RWPE2 (cell line): ENCODE data around the gene ME3.

Experiments
- ATAC-seq: fragments of 200-7000 bp; cut with Tn5 transposase; 3 replicates; pipeline ENCODE4 v1.9.1; 2021; ENCODE audit warnings: low read depth
- DNase-seq: peaks from one replicate; pipeline ENCODE4 v3.0.0-alpha.2; 2020; ENCODE audit warnings: low spot score
- H3K27ac ChIP-seq: fragments of 450-650 bp; 2 replicates; pipeline ENCODE4 v1.5.1; 2017; ENCODE audit warnings: mild to moderate bottlenecking; ENCODE audit not compliant: poor library complexity, severe bottlenecking
- H3K27me3 ChIP-seq: fragments of 250-450 bp; sonication (Bioruptor Pico); 2 replicates; pipeline ENCODE4 v1.5.1; 2021; ENCODE audit warnings: mild to moderate bottlenecking, moderate library complexity; ENCODE audit not compliant: insufficient read depth, poor library complexity, severe bottlenecking
- H3K36me3 ChIP-seq: fragments of 250-450 bp; sonication (Bioruptor Pico); 2 replicates; pipeline ENCODE4 v1.5.1; 2020; ENCODE audit warnings: low read depth, mild to moderate bottlenecking, moderate library complexity
- H3K4me1 ChIP-seq: fragments of 250-450 bp; sonication (Bioruptor Pico); 2 replicates; pipeline ENCODE4 v1.5.1; 2021; ENCODE audit warnings: mild to moderate bottlenecking, moderate library complexity; ENCODE audit not compliant: insufficient read depth, poor library complexity, severe bottlenecking
- H3K4me3 ChIP-seq: fragments of 250-450 bp; sonication (Bioruptor Pico); 2 replicates; pipeline ENCODE4 v1.5.1; 2021; ENCODE audit warnings: mild to moderate bottlenecking, moderate library complexity; ENCODE audit not compliant: severe bottlenecking
- H3K9me3 ChIP-seq: fragments of 250-450 bp; sonication (Bioruptor Pico); 2 replicates; pipeline ENCODE4 v1.5.1; 2021; ENCODE audit warnings: mild to moderate bottlenecking, moderate library complexity; ENCODE audit not compliant: severe bottlenecking
- TF ChIP-seq, protein P1 (sequence below): fragments of 450-650 bp; IDR thresholded peaks from one replicate; pipeline ENCODE4 v1.5.1; 2017; ENCODE audit warnings: mild to moderate bottlenecking, moderate library complexity; ENCODE audit not compliant: poor library complexity, severe bottlenecking

Gene ME3

DNA sequence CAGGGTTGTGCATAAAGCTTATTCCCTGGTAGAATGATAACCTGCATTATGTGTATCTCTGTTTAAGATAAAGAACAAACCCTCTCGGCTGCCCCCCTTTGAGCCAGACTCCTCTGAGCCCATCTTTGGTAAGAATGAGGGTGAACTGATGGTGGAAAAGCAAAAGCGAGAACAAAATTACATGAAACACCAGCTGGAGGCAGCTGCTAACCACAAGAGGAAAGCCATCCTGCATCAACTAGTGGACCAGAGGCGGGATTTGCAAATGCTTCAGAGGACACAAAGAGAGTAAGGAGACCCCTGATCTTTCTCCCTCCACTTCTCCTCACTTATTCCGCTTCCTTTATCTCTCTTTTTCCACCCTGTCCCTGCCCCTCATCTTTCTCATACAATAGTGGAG, 257.4 kb downstream of the ME3 start:
- DNase-seq (no peak), ATAC-seq (no peak)
- Histone ChIP-seq H3K27ac (no peak overlapping the region), H3K9me3 (no peaks in the 10 kb centered on the region), H3K4me1 (peaks cover 5% of the 10 kb centered on the region), H3K36me3 (no peaks in the 10 kb centered on the region), H3K27me3 (no peaks in the 10 kb centered on the region), H3K4me3 (no peak overlapping the region)
- TF ChIP-seq, protein P1, sequence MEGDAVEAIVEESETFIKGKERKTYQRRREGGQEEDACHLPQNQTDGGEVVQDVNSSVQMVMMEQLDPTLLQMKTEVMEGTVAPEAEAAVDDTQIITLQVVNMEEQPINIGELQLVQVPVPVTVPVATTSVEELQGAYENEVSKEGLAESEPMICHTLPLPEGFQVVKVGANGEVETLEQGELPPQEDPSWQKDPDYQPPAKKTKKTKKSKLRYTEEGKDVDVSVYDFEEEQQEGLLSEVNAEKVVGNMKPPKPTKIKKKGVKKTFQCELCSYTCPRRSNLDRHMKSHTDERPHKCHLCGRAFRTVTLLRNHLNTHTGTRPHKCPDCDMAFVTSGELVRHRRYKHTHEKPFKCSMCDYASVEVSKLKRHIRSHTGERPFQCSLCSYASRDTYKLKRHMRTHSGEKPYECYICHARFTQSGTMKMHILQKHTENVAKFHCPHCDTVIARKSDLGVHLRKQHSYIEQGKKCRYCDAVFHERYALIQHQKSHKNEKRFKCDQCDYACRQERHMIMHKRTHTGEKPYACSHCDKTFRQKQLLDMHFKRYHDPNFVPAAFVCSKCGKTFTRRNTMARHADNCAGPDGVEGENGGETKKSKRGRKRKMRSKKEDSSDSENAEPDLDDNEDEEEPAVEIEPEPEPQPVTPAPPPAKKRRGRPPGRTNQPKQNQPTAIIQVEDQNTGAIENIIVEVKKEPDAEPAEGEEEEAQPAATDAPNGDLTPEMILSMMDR, result no peak

GRCh38 chr11:86414032-86414431, 258.4 kb downstream of the ME3 start:
- ATAC-seq (peak; percentile 88), DNase-seq (no peak)
- Histone ChIP-seq H3K4me1 (peaks cover 5% of the 10 kb centered on the region), H3K9me3 (no peaks in the 10 kb centered on the region), H3K4me3 (no peak overlapping the region), H3K27ac (peak overlapping the region; percentile 3), H3K36me3 (no peaks in the 10 kb centered on the region), H3K27me3 (no peaks in the 10 kb centered on the region)
- TF ChIP-seq, protein P1, result no peak

- no peaks in the 10 kb centered on the region for H3K9me3 ChIP-seq
- H3K4me3 ChIP-seq, result no peak overlapping the region
- peaks cover 2% of the 10 kb centered on the region for H3K4me1 ChIP-seq
- no peak for ATAC-seq
- H3K27ac ChIP-seq, result no peak overlapping the region
- TF ChIP-seq, protein P1, result peak; percentile 51
- no peaks in the 10 kb centered on the region for H3K27me3 ChIP-seq
- DNase-seq, result no peak
- no peaks in the 10 kb centered on the region for H3K36me3 ChIP-seq
These were observed 263.6 kb downstream of the ME3 start for GRCh38 chr11:86408845-86409244.

- ATAC-seq, result no peak
These were observed 269.0 kb downstream of the ME3 start for GRCh38 chr11:86403458-86403857.

DNA sequence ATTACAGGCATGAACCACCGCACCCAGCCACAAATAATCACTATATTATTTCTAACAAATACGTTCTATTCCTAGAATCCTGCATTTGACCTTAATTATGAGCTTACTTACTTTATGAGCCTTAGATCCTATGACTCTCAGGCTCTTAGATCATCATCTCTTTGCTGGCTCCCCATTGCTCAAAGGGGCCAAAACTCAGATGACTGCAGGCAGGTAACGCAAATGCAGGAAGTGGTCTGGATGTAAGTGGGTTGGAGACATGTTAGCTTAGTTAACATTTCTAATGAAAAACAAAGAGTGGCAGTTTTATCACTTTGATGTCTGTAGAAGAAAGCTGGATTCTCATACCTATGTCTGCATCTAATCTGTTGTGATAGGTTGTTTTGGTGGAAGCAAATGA, 274.3 kb downstream of the ME3 start:
- no peaks in the 10 kb centered on the region for H3K9me3 ChIP-seq
- TF ChIP-seq, protein P1, result no peak
- H3K27ac ChIP-seq, result no peak overlapping the region
- H3K4me1 ChIP-seq, result peaks cover 5% of the 10 kb centered on the region
- no peak for ATAC-seq
- H3K27me3 ChIP-seq, result no peaks in the 10 kb centered on the region
- H3K4me3 ChIP-seq, result no peak overlapping the region
- DNase-seq, result no peak
- H3K36me3 ChIP-seq, result no peaks in the 10 kb centered on the region

More at GRCh38 chr11:86403458-86403857, 269.0 kb downstream of the ME3 start:
- TF ChIP-seq, protein P1, result no peak
- DNase-seq, result no peak
- Histone ChIP-seq H3K4me1 (no peaks in the 10 kb centered on the region), H3K36me3 (no peaks in the 10 kb centered on the region), H3K9me3 (no peaks in the 10 kb centered on the region), H3K27ac (no peak overlapping the region), H3K4me3 (no peak overlapping the region), H3K27me3 (no peaks in the 10 kb centered on the region)
